Breast epithelium (tissue), 3 donors: Measurements from ENCODE around the gene TRAF3IP1.

Experiments used
- CTCF ChIP-seq, 3 donors: fragments of 450-650 bp; IDR thresholded peaks; one replicate each; pipeline ENCODE4 v1.5.1; 2016 to 2017; ENCODE audit warnings: antibody characterized with exemption in 3 of 3, mild to moderate bottlenecking in 3 of 3, moderate library complexity in 3 of 3
- POLR2A ChIP-seq: fragments of 450-650 bp; IDR thresholded peaks from one replicate; pipeline ENCODE4 v1.6.1; 2016; ENCODE audit warnings: antibody characterized with exemption, mild to moderate bottlenecking, moderate library complexity
- POLR2AphosphoS5 ChIP-seq, 3 donors: sonication (generic); formaldehyde crosslinking; IDR thresholded peaks; one replicate each; pipeline ENCODE4 v1.6.1; 2017; ENCODE audit warnings: antibody characterized with exemption in 3 of 3

- TF ChIP-seq CTCF (IDR thresholded peaks at IDR 0.05) (no peak), POLR2A (no peak), POLR2AphosphoS5 (IDR thresholded peaks at IDR 0.05) (peak in 2 of 3 donors; percentile 16 to 66)
Measured at GRCh38 chr2:238438856-238439849, 118.8 kb downstream of the TRAF3IP1 start.
